Glutamatergic neuron (in vitro differentiated cells): ENCODE measurements around the gene DUSP9. TPM values are rescaled to one million over a fixed set of nuclear protein-coding genes. Genes with fewer than 3 reads are reported as not detected.

Experiments used
- DNase-seq: peaks from one replicate; pipeline ENCODE4 v3.0.0; 2022
- H3K27ac Mint-ChIP-seq: one replicate; pipeline ENCODE4 v1.8.0; 2020; ENCODE audit warnings: mild to moderate bottlenecking, mixed read lengths, inconsistent platforms; ENCODE audit not compliant: unreplicated experiment
- H3K27me3 Mint-ChIP-seq: one replicate; pipeline ENCODE4 v1.8.0; 2020; ENCODE audit warnings: mild to moderate bottlenecking, moderate library complexity, mixed read lengths, inconsistent platforms; ENCODE audit not compliant: unreplicated experiment
- H3K36me3 Mint-ChIP-seq: one replicate; pipeline ENCODE4 v1.8.0; 2020; ENCODE audit warnings: mild to moderate bottlenecking, mixed read lengths, inconsistent platforms; ENCODE audit not compliant: unreplicated experiment
- H3K4me1 Mint-ChIP-seq: one replicate; pipeline ENCODE4 v1.8.0; 2020; ENCODE audit warnings: mild to moderate bottlenecking, low read depth, mixed read lengths, inconsistent platforms; ENCODE audit not compliant: unreplicated experiment
- H3K4me3 Mint-ChIP-seq: one replicate; pipeline ENCODE4 v1.8.0; 2020; ENCODE audit warnings: mild to moderate bottlenecking, mixed read lengths, inconsistent platforms; ENCODE audit not compliant: unreplicated experiment
- H3K9me3 Mint-ChIP-seq: one replicate; pipeline ENCODE4 v1.8.0; 2020; ENCODE audit warnings: mild to moderate bottlenecking, moderate library complexity, mixed read lengths, inconsistent platforms; ENCODE audit not compliant: unreplicated experiment
- total RNA-seq: library from RNA; stranded (reverse); fragmentation: NEBNext Ultra II Directional; extraction: Animal tissue kit (Norgen Biotek cat#: 25700); gene quantifications from one replicate; pipeline ENCODE4 v1.2.1, GENCODE V29; 2021; ENCODE audit not compliant: unreplicated experiment
- TF ChIP-seq, protein P1 (sequence below): fragments of 200-600 bp; sonication (generic); IDR thresholded peaks from one replicate; pipeline ENCODE4 v1.5.0; 2021; ENCODE audit not compliant: partially characterized antibody, unreplicated experiment

DUSP9 gene
- total RNA-seq, 1 donor from 2014 or later = 0.61 TPM

DNA sequence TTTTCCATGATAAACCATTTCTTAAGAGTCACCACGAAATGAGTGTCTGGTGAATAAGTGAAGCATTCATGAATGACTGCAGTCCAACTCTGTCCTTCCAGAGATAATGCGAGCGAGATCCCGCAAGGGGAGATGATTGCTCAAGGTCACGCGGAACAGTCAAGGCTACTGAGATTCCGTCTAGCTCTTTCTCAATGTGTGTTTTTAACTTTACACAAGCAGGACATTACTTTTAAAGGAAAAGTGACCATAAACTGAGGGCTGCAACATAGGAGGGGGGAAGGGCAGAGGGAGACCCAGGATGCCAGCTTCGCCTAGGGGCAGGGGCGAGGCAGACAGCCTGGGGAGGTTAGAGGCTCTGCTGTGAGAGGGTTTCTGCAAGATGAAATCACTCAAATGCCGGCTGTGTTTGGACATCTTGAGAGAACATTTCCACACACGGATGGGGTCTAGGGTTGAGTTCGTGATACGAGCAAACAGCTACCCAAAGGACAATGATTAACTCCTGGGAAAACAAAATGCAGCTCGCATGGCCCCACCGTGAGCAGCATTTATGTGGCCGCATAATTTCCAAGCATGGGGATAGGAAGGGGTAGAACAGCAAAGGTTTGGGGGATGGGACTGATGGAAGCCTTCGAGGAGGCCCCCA is 24.2 kb upstream of the DUSP9 start:
- DNase-seq = no peak
- no peaks in the 10 kb centered on the region for H3K4me1 Mint-ChIP-seq
- no peaks in the 10 kb centered on the region for H3K36me3 Mint-ChIP-seq
- H3K27me3 Mint-ChIP-seq = no peaks in the 10 kb centered on the region
- no peaks in the 10 kb centered on the region for H3K9me3 Mint-ChIP-seq
- TF ChIP-seq, protein P1, sequence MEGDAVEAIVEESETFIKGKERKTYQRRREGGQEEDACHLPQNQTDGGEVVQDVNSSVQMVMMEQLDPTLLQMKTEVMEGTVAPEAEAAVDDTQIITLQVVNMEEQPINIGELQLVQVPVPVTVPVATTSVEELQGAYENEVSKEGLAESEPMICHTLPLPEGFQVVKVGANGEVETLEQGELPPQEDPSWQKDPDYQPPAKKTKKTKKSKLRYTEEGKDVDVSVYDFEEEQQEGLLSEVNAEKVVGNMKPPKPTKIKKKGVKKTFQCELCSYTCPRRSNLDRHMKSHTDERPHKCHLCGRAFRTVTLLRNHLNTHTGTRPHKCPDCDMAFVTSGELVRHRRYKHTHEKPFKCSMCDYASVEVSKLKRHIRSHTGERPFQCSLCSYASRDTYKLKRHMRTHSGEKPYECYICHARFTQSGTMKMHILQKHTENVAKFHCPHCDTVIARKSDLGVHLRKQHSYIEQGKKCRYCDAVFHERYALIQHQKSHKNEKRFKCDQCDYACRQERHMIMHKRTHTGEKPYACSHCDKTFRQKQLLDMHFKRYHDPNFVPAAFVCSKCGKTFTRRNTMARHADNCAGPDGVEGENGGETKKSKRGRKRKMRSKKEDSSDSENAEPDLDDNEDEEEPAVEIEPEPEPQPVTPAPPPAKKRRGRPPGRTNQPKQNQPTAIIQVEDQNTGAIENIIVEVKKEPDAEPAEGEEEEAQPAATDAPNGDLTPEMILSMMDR = no peak
- H3K27ac Mint-ChIP-seq = no peak overlapping the region
- H3K4me3 Mint-ChIP-seq = no peak overlapping the region

DNA sequence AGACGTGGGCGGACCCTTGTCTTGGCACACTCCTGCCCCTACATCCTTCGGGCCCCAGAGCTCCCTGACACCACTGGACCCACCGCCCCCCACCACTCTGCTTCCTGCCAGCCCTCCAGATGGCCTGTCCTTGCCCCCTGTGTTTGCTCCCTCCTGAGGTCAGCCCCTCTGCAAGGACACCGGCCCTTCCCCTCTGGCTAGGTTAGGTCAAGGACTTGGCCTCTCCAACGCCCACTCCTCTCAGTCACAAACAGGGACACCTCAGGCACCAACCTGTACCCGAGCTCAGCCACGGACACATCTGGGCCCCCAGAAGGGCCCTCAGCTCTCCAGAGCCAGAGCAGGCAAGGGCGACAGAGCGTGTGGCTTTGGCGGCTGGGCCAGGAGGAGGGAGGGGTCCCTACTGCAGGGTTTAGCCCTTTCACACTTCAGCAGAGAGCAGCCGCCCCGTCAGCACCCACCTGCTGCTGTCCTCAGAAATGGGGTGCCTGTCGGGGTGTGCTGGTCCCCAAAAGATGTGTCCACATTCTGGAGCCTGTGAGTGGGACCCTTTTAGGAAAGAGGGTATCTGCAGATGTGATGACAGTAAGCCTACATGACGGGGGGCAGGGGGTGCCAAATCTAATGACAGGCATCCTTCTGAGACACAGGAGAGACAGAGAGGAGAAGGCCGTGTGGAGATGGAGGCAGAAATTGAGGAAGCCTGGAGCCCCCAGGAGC is 23.5 kb upstream of the DUSP9 start:
- no peaks in the 10 kb centered on the region for H3K9me3 Mint-ChIP-seq
- no peaks in the 10 kb centered on the region for H3K27me3 Mint-ChIP-seq
- H3K4me3 Mint-ChIP-seq = no peak overlapping the region
- no peaks in the 10 kb centered on the region for H3K36me3 Mint-ChIP-seq
- no peaks in the 10 kb centered on the region for H3K4me1 Mint-ChIP-seq
- TF ChIP-seq, protein P1 = no peak
- no peak overlapping the region for H3K27ac Mint-ChIP-seq
- no peak for DNase-seq

DNA sequence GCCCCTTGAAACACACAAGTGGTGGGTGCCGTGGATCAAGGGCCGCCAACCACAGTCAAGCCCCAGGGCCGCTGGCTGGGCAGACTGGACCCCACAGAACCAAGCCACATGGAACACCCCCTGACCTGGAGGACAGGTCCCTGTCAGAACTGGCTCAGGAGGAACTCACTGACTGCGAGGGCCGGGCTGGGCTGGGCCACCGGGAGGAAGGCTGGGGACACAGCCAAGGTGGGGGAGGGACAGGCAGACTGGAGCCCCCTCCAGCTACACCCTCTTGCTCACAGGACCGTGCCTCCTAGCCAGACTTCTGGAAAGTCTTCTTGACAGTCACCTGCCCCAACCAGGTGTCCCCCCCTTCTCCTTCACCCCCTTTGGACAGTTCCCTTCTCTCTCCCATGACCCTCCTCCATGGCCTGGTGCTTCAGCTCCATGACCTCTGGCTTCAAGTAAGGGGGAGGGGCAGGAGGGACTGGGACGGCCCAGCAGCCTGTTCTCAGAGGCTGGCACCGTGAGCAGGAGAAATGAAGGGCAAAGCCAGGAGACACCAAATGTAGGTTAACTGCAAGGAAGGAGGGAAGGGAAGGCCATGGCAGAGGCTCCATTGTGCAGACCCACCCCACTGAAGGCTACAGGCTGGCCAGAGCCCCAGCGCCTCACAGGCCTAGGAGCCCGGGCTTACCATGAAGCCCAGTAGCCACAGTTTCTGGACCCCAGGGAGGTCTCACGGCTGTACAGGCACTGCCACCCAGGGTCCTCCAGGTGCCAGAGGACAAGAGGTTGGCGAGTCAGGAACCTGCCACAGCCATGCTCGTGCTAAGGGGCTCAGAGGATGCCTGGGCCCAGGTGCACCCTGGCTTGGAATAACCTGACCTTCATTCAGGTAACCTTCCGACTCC is 22.6 kb upstream of the DUSP9 start:
- H3K9me3 Mint-ChIP-seq = no peaks in the 10 kb centered on the region
- H3K27ac Mint-ChIP-seq = no peak overlapping the region
- TF ChIP-seq, protein P1 = no peak
- H3K4me3 Mint-ChIP-seq = no peak overlapping the region
- DNase-seq = no peak
- no peaks in the 10 kb centered on the region for H3K36me3 Mint-ChIP-seq
- no peaks in the 10 kb centered on the region for H3K27me3 Mint-ChIP-seq
- no peaks in the 10 kb centered on the region for H3K4me1 Mint-ChIP-seq

DNA sequence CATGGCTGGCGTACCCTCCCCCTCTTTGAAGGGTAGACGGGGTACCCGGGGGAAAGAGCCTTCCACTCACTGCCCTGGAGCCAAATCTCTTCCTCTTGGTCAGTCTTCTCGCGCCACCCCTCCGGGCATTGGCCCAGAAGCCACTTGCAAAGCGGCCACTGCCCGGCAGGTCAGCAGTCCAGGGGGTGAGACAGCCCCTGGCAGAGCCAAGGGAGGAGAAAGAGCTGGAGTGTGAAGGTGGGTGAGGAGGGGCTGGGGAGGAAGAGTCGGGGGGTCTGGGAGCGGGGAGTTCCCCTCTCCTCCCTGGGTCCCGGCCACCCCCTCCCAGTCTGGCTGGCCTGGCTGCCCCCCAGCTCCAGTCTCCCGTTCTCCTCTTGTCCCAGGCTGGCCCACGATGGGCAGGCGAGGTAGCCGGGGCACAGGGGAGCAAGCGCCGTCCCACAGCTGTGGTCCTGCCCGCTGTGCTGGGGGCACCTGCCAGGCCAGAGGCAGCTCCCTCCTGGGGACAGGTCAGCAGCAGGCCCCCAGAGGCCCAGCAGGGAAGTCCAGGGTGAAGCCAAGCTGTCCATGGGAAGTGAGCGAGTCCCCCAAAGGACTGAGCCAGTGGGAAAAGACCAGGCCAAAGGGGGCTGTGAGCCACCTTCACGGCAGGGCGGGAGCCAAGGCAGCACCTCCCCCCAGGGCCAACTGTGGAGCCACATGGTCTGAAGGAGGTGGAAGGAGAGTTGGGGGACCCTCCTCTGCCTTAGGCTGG is 21.6 kb upstream of the DUSP9 start:
- no peak overlapping the region for H3K4me3 Mint-ChIP-seq
- H3K9me3 Mint-ChIP-seq = no peaks in the 10 kb centered on the region
- H3K4me1 Mint-ChIP-seq = no peaks in the 10 kb centered on the region
- no peaks in the 10 kb centered on the region for H3K27me3 Mint-ChIP-seq
- DNase-seq = no peak
- TF ChIP-seq, protein P1 = no peak
- H3K27ac Mint-ChIP-seq = no peak overlapping the region
- no peaks in the 10 kb centered on the region for H3K36me3 Mint-ChIP-seq
